ENCODE data around the gene EEF1AKMT2. TPM values are rescaled to one million over a fixed set of nuclear protein-coding genes. Genes with fewer than 3 reads are reported as not detected.

The EEF1AKMT2 gene
- total RNA-seq: 12.8 and 17.0 TPM in 2 replicates

GRCh38 chr10:124791547-124792348 is at the start of gene EEF1AKMT2:
EEF1AKMT2 (minus strand) TSS chr10:124791887; CDS start chr10:124791833, 54 bp downstream.

DNA sequence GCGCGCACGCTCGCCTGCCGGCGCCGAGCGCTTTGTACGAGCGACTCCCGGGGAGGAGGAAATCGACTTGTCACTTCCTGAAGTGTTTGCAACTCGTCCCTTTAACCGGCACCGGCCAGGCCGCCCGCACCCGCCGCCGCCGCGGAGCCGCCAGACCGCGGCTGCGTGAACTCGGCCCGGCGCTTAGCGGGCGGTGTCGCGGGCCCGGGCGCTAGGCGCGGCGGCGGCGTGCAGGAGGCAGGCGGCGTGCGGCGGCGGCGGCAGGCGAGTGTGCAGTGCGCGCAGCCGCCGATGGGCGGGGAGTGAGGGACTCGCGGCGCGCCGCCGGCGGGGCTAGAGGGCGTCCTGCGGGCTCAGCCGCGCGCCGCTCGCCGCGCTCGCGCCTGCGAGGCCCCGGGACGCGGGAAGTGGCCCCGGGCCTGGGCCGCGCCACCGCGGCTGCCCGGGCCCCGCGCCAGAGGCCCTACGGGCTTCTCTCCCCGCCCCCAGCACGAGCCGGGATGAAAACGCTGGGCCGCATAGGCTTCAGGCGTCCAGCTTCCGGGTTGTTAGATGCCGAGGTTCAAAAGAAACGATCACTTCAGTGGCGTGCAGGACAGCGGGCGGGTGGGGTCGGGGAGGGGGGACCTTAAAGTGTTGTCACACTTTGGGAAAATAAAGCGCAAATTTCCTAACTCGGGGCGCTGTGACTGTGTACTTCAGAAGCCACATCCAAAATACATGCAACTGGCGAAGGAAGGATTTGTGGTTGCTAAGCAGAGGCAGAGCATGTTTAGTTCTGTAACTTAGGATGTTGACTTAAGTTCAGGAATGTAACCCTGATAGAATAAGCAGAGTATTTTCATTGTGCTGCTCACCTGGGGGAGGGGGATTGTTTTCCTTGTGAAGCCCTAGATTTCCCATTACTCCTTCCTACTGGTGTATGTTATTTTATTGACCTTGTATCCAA is 47.3 kb downstream of the EEF1AKMT2 start, which contains the start of gene FAM53B:
Gene FAM53B (minus strand): TSS at position 277 of the 949 bp plus-strand sequence. CDS start 37,665 bp downstream, outside the sequence.

Other genes starting within 250 kb of the EEF1AKMT2 start
- 10.1 and 19.4 TPM in 2 replicates for gene FAM53B, start 47.5 kb downstream of the EEF1AKMT2 start, total RNA-seq
- 9.3 and 19.6 TPM in 2 replicates for gene ABRAXAS2, start 9.9 kb upstream of the EEF1AKMT2 start, total RNA-seq
- 17.2 and 21.3 TPM in 2 replicates for gene ZRANB1, start 150.2 kb upstream of the EEF1AKMT2 start, total RNA-seq

Data from epithelial cell of alveolus of lung (primary cell).